ENCODE results near the gene CERS6.

DNA sequence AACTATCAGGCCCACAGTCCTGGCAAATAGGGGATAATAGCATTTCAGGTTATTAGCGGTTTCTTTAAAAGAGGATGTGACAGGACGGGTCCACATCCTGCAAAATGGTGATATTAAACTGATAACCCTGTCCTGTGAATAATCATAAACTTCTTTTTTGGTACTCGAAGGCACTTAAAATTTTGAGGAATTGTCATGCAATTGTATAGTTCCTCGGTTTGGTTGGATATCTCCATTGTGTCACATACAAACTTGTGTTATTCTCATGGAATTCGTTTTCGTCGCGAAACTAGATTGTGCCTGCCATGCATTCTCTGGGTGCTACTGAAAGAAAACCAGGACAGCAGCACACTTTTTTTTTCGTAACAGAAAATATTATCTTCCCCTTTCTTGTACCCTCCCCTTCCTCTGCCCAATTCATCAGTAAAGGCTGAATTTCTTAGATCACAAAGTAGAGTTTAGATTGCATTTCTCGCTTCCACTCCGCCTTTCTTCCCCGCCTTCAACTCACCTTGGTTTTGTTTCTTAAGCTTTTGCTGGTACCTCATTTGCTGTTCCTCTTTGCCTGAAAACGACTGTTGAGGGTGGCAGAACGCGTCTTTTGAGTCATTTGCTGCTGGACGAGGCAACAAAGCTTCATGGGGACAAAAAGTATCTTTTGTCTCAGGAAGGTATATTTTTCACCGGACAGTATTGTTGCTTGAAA, 1.3 kb downstream of the CERS6 start:
- no peak for TF ChIP-seq POLR2A (IDR thresholded peaks at IDR 0.05)
- TF ChIP-seq, protein P1, sequence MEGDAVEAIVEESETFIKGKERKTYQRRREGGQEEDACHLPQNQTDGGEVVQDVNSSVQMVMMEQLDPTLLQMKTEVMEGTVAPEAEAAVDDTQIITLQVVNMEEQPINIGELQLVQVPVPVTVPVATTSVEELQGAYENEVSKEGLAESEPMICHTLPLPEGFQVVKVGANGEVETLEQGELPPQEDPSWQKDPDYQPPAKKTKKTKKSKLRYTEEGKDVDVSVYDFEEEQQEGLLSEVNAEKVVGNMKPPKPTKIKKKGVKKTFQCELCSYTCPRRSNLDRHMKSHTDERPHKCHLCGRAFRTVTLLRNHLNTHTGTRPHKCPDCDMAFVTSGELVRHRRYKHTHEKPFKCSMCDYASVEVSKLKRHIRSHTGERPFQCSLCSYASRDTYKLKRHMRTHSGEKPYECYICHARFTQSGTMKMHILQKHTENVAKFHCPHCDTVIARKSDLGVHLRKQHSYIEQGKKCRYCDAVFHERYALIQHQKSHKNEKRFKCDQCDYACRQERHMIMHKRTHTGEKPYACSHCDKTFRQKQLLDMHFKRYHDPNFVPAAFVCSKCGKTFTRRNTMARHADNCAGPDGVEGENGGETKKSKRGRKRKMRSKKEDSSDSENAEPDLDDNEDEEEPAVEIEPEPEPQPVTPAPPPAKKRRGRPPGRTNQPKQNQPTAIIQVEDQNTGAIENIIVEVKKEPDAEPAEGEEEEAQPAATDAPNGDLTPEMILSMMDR (IDR thresholded peaks at IDR 0.05), result no peak

Data from thyroid gland (tissue), 4 donors.